ENCODE measurements around the gene RBFOX2.

DNA sequence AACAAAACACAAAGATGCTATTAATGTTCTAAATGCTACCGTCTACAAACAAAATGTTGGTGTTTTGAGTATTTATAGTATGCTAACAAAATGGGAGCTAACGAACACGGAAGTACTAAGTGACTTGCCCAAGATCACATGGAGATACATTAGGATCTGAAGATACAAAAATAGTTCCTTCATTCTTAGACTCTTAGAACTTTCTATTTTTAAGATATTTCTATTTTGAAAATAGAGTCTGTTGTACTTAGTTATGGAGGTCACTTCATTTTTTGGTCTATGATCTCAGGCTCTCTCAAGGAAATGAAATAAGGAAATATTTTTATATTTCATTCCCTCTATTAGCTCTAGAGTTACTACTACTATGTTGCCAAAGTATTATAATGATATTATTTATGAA lies 246.7 kb downstream of the RBFOX2 start:
- TF ChIP-seq, protein P1, sequence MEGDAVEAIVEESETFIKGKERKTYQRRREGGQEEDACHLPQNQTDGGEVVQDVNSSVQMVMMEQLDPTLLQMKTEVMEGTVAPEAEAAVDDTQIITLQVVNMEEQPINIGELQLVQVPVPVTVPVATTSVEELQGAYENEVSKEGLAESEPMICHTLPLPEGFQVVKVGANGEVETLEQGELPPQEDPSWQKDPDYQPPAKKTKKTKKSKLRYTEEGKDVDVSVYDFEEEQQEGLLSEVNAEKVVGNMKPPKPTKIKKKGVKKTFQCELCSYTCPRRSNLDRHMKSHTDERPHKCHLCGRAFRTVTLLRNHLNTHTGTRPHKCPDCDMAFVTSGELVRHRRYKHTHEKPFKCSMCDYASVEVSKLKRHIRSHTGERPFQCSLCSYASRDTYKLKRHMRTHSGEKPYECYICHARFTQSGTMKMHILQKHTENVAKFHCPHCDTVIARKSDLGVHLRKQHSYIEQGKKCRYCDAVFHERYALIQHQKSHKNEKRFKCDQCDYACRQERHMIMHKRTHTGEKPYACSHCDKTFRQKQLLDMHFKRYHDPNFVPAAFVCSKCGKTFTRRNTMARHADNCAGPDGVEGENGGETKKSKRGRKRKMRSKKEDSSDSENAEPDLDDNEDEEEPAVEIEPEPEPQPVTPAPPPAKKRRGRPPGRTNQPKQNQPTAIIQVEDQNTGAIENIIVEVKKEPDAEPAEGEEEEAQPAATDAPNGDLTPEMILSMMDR (IDR thresholded peaks at IDR 0.05; ENCODE audit: low read length) = no peak
- TF ChIP-seq EZH2 (IDR thresholded peaks at IDR 0.05; ENCODE audit: borderline replicate concordance, low read length) = no peak

Measured in OCI-LY1 (cell line).